A549 treated with Hydrocortisone at 1 μM for 4 hours (cell line): ENCODE results near the gene DNAJC27. TPM values are rescaled to one million over a fixed set of nuclear protein-coding genes. Genes with fewer than 3 reads are reported as not detected.

Experiments used
- total RNA-seq: library from RNA; stranded (reverse); fragments of 200-300 nt; extraction: Qiagen RNA extraction; gene quantifications from 5 replicates; pipeline ENCODE4 v1.2.3, GENCODE V29; 2022

The DNAJC27 gene
- total RNA-seq: 2.1 to 2.9 TPM (median 2.3 TPM) in 5 replicates

DNA sequence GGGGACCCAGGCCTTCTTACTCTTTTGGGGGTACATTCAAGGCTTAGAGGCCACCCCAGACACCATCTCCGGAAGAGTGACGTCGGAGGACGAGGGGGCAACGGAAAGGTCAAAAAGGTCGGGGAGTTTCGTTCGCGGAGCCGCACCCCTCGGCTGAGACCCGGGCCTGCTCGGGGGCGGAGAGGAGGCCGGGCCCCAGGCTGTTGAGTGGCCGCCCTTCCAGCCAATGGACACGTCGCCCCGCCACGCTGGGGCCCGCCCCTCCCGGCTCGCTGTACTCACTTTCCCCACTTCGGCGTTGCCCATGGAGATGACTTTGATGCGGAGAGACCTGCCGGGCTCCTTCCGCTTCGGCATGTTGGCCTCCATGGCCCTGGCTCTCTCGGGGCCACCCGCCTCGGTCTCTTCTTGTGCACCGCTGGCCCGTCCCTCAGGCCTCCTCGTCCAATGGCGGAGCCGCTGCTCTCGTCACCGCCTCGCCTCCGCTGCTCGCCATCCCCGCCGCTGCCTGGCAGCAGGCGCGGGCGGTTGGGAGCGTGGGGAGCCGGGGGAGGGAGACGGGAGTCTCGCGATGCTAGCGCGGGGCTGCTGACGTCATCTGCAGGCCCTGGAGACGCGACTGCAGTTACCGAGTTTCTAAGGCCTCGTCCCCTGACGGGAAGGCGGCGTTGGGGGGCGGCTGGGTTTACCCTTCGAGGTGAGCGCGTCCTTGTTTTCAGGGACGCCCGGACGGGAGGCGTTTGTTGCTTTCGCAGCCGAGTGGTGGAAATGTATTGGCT, at the start of gene DNAJC27:
TSS of gene DNAJC27 (minus strand) at position 420 of the 779 bp plus-strand sequence. CDS start at position 369, 51 bp downstream.

DNA sequence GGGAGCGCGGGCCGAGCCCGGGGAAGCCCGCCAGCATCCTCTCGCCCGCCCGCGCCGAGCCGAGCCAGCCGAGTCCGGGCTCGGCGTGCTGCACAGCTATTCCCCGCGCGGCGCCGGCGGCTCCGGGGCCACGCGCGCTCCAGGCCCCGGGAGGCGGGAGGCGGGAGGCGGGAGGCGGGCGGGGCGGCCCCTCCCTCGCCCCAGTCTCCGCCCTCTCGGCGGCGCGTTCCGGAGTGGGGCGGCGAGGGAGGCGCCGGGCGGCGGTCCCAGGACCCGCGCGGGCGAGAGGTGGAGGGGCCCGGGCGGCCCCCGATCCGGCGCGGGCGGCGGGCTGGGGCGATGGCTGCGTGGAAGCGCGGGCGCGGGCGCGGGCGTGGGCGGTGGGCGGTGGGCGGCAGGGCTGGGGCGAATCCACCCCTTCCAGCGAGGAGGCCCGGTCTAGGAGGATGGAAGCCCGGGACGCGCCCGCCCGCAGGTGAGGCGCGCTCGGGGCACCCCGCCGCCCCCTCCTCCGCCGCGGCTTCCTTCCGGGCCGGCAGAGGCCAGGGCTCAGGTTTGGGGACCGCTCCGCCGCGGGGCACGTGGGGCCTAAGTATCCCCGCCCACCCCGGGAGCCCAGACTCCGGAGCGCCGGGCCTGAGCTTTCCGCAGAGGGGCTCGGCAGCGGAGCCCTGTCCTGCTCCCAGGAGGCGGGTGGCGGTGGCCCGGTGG, 51.5 kb downstream of the DNAJC27 start, which contains the start of gene ADCY3:
TSS of gene ADCY3 (minus strand) at position 140 of the 711 bp plus-strand sequence. CDS start 1,250 bp downstream, outside the sequence.

Other genes starting within 250 kb of the DNAJC27 start
- 37.9 to 69.7 TPM (median 66.6 TPM) in 5 replicates for gene PTRHD1, start 178.6 kb downstream of the DNAJC27 start, total RNA-seq
- 43.6 to 51.7 TPM (median 46.7 TPM) in 5 replicates for gene CENPO, start 178.5 kb downstream of the DNAJC27 start, total RNA-seq
- 66.2 to 93.3 TPM (median 81.8 TPM) in 5 replicates for gene ADCY3, start 51.7 kb downstream of the DNAJC27 start, total RNA-seq
- 8.8 to 13.1 TPM (median 9.5 TPM) in 5 replicates for gene EFR3B, start 70.1 kb upstream of the DNAJC27 start, total RNA-seq
- not detected in 5 replicates for gene POMC, start 196.6 kb upstream of the DNAJC27 start, total RNA-seq